Measurements from ENCODE around the gene MED12L.

Gene MED12L

GRCh38 chr3:151100076-151100475, 14.6 kb downstream of the MED12L start:
- Histone ChIP-seq H3K27me3 (ENCODE audit: insufficient read depth, low read length) (no peaks in the 10 kb centered on the region), H2AFZ (ENCODE audit: low read depth, low read length) (no peak overlapping the region), H3K4me3 (ENCODE audit: low read length) (no peak overlapping the region), H3K4me1 (ENCODE audit: insufficient read depth, low read length) (peaks cover 3% of the 10 kb centered on the region), H3K9me3 (ENCODE audit: low read length) (no peaks in the 10 kb centered on the region), H3K36me3 (ENCODE audit: insufficient read depth, low read length) (no peaks in the 10 kb centered on the region)

DNA sequence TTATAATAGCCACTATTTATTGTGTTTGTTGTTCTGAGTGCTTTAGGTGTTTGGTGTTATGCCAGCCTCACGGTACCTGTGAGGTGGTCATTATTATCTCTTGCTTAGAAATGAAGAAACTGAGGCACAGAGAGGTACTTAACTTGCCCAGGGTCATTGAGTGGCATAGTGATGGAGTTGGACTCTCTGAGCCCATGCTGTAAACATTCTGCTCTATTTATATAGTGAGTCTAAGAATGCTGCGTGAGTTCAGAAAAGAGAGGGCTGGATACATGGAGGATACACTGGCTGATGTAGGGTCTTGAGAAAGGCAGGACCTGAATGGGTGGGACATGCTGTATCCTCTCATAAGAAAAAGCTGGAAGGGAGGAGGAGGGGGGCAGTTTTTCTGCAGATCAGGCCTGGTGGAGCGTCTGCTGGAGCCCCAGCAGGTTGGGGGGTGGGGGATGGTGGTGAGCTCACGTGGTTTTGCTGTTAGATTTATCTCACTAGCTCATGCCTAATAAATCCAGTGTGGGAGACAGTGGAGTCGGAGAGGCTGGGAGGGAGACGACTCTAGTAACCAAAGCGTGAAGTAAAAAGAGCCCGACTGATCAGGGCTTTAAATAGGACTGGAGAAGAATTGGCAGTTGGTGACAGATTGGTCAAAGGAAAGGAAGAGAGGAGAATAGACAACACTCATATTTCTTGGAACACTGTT, 16.0 kb downstream of the MED12L start:
- no peak overlapping the region for H2AFZ ChIP-seq (ENCODE audit: low read depth, low read length)
- no peaks in the 10 kb centered on the region for H3K27me3 ChIP-seq (ENCODE audit: insufficient read depth, low read length)
- no peaks in the 10 kb centered on the region for H3K36me3 ChIP-seq (ENCODE audit: insufficient read depth, low read length)
- H3K4me1 ChIP-seq (ENCODE audit: insufficient read depth, low read length) = peaks cover 3% of the 10 kb centered on the region
- H3K9me3 ChIP-seq (ENCODE audit: low read length) = no peaks in the 10 kb centered on the region
- H3K4me3 ChIP-seq (ENCODE audit: low read length) = no peak overlapping the region

DNA sequence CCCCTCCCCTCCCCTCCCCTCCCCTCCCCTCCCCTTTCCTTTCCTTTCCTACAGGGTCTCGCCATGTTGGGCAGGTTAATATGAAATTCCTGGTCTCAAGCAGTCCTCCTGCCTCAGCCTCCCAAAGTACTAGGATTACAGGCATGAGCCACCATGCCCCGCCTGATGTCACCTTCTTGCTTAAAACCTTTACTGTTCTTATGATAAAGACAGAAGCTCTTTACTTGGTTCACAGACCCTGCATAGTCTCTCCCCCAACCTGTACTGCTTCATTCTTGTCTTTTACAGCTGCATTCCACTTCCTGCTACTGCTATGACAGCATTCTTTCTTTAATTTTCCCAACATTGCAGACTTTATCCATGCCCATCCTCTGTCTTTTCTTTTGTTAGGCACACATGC, 20.8 kb downstream of the MED12L start:
- Histone ChIP-seq H3K36me3 (ENCODE audit: insufficient read depth, low read length) (no peaks in the 10 kb centered on the region), H3K27me3 (ENCODE audit: insufficient read depth, low read length) (no peaks in the 10 kb centered on the region), H3K4me1 (ENCODE audit: insufficient read depth, low read length) (peaks cover 11% of the 10 kb centered on the region), H3K4me3 (ENCODE audit: low read length) (no peak overlapping the region), H2AFZ (ENCODE audit: low read depth, low read length) (no peak overlapping the region), H3K9me3 (ENCODE audit: low read length) (no peaks in the 10 kb centered on the region)

DNA sequence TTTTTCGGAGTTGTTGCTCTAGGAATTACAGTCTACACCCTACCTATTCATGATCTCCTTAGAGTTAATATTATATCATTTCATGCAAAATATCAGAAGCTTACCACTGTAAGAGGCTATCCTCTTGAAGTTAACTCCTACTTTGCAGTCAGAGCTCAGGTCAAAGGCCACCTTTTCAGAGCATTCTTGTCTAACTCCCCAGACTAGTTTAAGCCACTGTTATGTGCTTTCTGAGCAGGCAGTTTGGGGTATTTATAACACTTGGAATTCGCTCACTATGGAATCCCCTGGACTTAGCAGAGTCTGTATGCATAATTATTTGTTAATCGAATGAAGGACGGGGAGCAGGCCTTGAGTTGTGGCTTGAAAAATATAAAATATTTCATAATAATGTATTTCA, 21.7 kb downstream of the MED12L start:
- H3K9me3 ChIP-seq (ENCODE audit: low read length) = no peaks in the 10 kb centered on the region

DNA sequence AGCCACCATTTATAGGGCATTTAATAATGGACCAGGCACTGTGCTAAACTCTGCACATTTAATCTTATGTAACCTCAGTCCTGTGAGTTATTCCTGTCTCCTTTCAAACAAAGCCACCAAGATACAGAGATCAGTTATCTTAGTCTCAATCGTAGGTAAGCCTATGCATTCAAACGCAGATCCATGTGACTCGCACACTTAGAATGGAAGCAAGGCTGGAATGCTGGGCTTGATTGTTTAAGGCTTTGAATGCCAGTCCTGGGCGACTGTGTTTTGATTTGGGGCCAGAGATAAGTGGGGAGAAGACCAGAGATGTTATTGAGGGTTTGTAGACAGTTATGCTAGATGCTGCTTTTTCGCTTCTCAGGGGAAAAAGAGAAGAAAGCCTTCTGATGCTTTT, 22.2 kb downstream of the MED12L start:
- Histone ChIP-seq H3K9me3 (ENCODE audit: low read length) (no peaks in the 10 kb centered on the region), H2AFZ (ENCODE audit: low read depth, low read length) (no peak overlapping the region), H3K4me1 (ENCODE audit: insufficient read depth, low read length) (peaks cover 11% of the 10 kb centered on the region), H3K4me3 (ENCODE audit: low read length) (no peak overlapping the region), H3K27me3 (ENCODE audit: insufficient read depth, low read length) (no peaks in the 10 kb centered on the region), H3K36me3 (ENCODE audit: insufficient read depth, low read length) (no peaks in the 10 kb centered on the region)

More for the DNA sequence above, 21.7 kb downstream of the MED12L start:
- Histone ChIP-seq H2AFZ (ENCODE audit: low read depth, low read length) (no peak overlapping the region), H3K36me3 (ENCODE audit: insufficient read depth, low read length) (no peaks in the 10 kb centered on the region), H3K27me3 (ENCODE audit: insufficient read depth, low read length) (no peaks in the 10 kb centered on the region), H3K4me1 (ENCODE audit: insufficient read depth, low read length) (peaks cover 11% of the 10 kb centered on the region), H3K4me3 (ENCODE audit: low read length) (no peak overlapping the region)

DNA sequence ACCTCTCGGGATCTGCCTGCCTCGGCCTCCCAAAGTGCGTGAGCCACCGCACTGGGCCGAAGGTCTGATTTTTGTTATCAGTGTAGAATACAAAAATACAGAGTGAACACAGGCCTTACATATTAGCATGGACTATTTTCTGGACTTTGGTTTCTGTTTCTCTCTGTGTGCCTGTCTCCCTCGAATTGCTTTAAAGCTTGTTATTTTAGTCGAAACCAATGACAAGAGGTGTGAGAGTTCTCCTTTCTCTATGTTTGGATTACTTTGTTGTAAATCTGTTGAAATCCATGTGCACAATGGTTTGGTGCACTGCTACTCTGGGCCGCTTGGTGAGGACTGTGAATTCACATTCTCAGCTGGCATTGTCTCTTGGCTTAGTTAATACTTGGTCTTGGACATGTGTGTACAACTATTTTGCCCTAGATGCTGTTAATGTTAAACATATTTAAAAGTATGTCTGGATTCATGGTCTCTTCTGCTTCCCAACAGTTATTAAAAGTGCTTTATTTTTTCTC, 23.9 kb downstream of the MED12L start:
- Histone ChIP-seq H2AFZ (ENCODE audit: low read depth, low read length) (no peak overlapping the region), H3K36me3 (ENCODE audit: insufficient read depth, low read length) (no peaks in the 10 kb centered on the region)

GRCh38 chr3:151112731-151113130, 27.3 kb downstream of the MED12L start:
- Histone ChIP-seq H2AFZ (ENCODE audit: low read depth, low read length) (no peak overlapping the region), H3K27me3 (ENCODE audit: insufficient read depth, low read length) (no peaks in the 10 kb centered on the region), H3K4me1 (ENCODE audit: insufficient read depth, low read length) (peaks cover 3% of the 10 kb centered on the region), H3K9me3 (ENCODE audit: low read length) (no peaks in the 10 kb centered on the region), H3K36me3 (ENCODE audit: insufficient read depth, low read length) (no peaks in the 10 kb centered on the region), H3K4me3 (ENCODE audit: low read length) (no peak overlapping the region)

More for the DNA sequence above, 23.9 kb downstream of the MED12L start:
- Histone ChIP-seq H3K4me1 (ENCODE audit: insufficient read depth, low read length) (peaks cover 11% of the 10 kb centered on the region), H3K27me3 (ENCODE audit: insufficient read depth, low read length) (no peaks in the 10 kb centered on the region), H3K9me3 (ENCODE audit: low read length) (no peaks in the 10 kb centered on the region), H3K4me3 (ENCODE audit: low read length) (no peak overlapping the region)

DNA sequence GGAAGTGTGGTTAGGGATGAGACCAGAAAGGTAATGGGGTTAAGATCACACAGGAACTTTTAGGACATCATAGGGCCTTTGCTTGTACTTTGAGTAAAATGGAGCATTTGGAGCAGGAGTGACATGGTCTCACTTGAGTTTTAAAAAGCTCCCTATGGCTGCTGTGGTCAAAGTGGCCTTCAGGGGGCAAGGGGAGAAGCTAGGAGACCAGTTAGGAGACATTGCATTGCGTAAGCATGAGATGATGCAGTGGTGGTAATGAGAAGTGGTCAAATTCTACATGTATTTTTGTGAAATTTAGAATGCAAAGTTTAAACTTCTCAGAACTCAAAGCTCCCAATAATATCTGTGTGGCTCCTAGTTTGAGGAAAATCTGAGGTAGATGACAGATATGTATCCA, 27.9 kb downstream of the MED12L start:
- Histone ChIP-seq H3K4me1 (ENCODE audit: insufficient read depth, low read length) (no peaks in the 10 kb centered on the region), H3K9me3 (ENCODE audit: low read length) (no peaks in the 10 kb centered on the region), H3K36me3 (ENCODE audit: insufficient read depth, low read length) (no peaks in the 10 kb centered on the region), H3K4me3 (ENCODE audit: low read length) (no peak overlapping the region), H2AFZ (ENCODE audit: low read depth, low read length) (no peak overlapping the region), H3K27me3 (ENCODE audit: insufficient read depth, low read length) (no peaks in the 10 kb centered on the region)

GRCh38 chr3:151117047-151117446, 31.6 kb downstream of the MED12L start:
- Histone ChIP-seq H3K27me3 (ENCODE audit: insufficient read depth, low read length) (no peaks in the 10 kb centered on the region), H2AFZ (ENCODE audit: low read depth, low read length) (no peak overlapping the region), H3K4me1 (ENCODE audit: insufficient read depth, low read length) (no peaks in the 10 kb centered on the region), H3K36me3 (ENCODE audit: insufficient read depth, low read length) (no peaks in the 10 kb centered on the region), H3K9me3 (ENCODE audit: low read length) (no peaks in the 10 kb centered on the region), H3K4me3 (ENCODE audit: low read length) (no peak overlapping the region)

- no peaks in the 10 kb centered on the region for H3K4me1 ChIP-seq (ENCODE audit: insufficient read depth, low read length)
- no peak overlapping the region for H2AFZ ChIP-seq (ENCODE audit: low read depth, low read length)
- no peaks in the 10 kb centered on the region for H3K27me3 ChIP-seq (ENCODE audit: insufficient read depth, low read length)
- H3K9me3 ChIP-seq (ENCODE audit: low read length) = no peaks in the 10 kb centered on the region
- no peaks in the 10 kb centered on the region for H3K36me3 ChIP-seq (ENCODE audit: insufficient read depth, low read length)
- H3K4me3 ChIP-seq (ENCODE audit: low read length) = no peak overlapping the region
These were observed 33.7 kb downstream of the MED12L start for GRCh38 chr3:151119188-151119587.

GRCh38 chr3:151120409-151120808, 34.9 kb downstream of the MED12L start:
- H2AFZ ChIP-seq (ENCODE audit: low read depth, low read length) = no peak overlapping the region
- H3K27me3 ChIP-seq (ENCODE audit: insufficient read depth, low read length) = no peaks in the 10 kb centered on the region
- no peaks in the 10 kb centered on the region for H3K36me3 ChIP-seq (ENCODE audit: insufficient read depth, low read length)
- no peaks in the 10 kb centered on the region for H3K4me1 ChIP-seq (ENCODE audit: insufficient read depth, low read length)
- no peak overlapping the region for H3K4me3 ChIP-seq (ENCODE audit: low read length)
- H3K9me3 ChIP-seq (ENCODE audit: low read length) = no peaks in the 10 kb centered on the region

GRCh38 chr3:151121016-151121415, 35.6 kb downstream of the MED12L start:
- no peak overlapping the region for H2AFZ ChIP-seq (ENCODE audit: low read depth, low read length)
- H3K36me3 ChIP-seq (ENCODE audit: insufficient read depth, low read length) = no peaks in the 10 kb centered on the region
- no peaks in the 10 kb centered on the region for H3K9me3 ChIP-seq (ENCODE audit: low read length)
- H3K4me1 ChIP-seq (ENCODE audit: insufficient read depth, low read length) = no peaks in the 10 kb centered on the region
- H3K4me3 ChIP-seq (ENCODE audit: low read length) = no peak overlapping the region
- H3K27me3 ChIP-seq (ENCODE audit: insufficient read depth, low read length) = no peaks in the 10 kb centered on the region

DNA sequence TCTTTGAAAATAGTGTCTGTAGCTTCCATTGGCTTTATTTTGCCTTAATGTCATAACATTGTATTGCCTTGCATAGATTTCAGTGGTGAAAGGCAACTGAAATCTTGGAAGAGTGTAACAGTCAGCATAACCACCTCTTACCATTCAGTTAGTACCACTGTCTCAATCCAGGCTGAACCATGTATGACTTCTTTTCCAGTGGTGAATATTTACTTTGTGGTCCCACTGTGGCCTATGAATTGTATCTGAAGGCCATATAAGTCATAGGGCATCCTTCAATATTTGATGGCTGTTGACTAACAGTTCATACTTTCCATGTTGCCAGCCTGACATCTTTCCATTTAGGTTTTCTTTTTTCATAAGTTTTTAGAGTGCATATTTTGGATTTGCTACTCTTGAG, 38.4 kb downstream of the MED12L start:
- Histone ChIP-seq H2AFZ (ENCODE audit: low read depth, low read length) (no peak overlapping the region), H3K4me3 (ENCODE audit: low read length) (no peak overlapping the region), H3K9me3 (ENCODE audit: low read length) (no peaks in the 10 kb centered on the region), H3K27me3 (ENCODE audit: insufficient read depth, low read length) (no peaks in the 10 kb centered on the region), H3K36me3 (ENCODE audit: insufficient read depth, low read length) (peaks cover 4% of the 10 kb centered on the region), H3K4me1 (ENCODE audit: insufficient read depth, low read length) (peaks cover 5% of the 10 kb centered on the region)

- peaks cover 5% of the 10 kb centered on the region for H3K4me1 ChIP-seq (ENCODE audit: insufficient read depth, low read length)
- H2AFZ ChIP-seq (ENCODE audit: low read depth, low read length) = no peak overlapping the region
- H3K4me3 ChIP-seq (ENCODE audit: low read length) = no peak overlapping the region
- H3K9me3 ChIP-seq (ENCODE audit: low read length) = no peaks in the 10 kb centered on the region
- peaks cover 4% of the 10 kb centered on the region for H3K36me3 ChIP-seq (ENCODE audit: insufficient read depth, low read length)
- no peaks in the 10 kb centered on the region for H3K27me3 ChIP-seq (ENCODE audit: insufficient read depth, low read length)
These were observed 39.0 kb downstream of the MED12L start for GRCh38 chr3:151124476-151124875.

Data from neuron (in vitro differentiated cells).